Measurements from ENCODE around the gene PRDM11. TPM values are rescaled to one million over a fixed set of nuclear protein-coding genes. Genes with fewer than 3 reads are reported as not detected.

The PRDM11 gene
- total and polyA plus RNA-seq, 2 experiments from 2014 or later, result 0.24 to 3.7 TPM

DNA sequence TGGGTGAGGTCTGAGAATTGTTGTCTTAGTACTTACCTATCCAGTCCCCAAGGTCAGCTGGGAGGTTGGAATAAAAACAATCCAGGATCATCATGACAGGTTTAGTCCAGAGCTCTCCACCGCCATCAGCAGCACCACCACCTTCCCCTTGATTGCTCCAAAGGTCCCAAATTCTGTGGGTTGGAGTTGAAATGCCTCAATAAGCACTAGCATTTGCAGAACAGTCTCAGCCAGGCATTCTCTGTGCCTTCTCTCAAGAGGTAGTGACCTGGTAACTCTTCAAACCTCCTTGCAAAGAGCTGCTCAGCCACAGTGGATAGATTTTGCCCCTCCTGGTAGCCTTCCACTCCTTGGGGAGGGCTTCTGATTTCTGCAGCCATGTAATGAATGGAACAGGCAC is 69.6 kb downstream of the PRDM11 start:
- in situ Hi-C loops (cut with MboI), result no loop called here
- H3K36me3 ChIP-seq (ENCODE audit: low read depth), result no peaks in the 10 kb centered on the region
- WGBS, 2 experiments (ENCODE audit: low coverage in 1 of 2, low lambda C conversion rate in 2 of 2, missing lambda C conversion rate in 2 of 2), result 70 to 83% methylated on average over 1 of the region's 1 CpG

DNA sequence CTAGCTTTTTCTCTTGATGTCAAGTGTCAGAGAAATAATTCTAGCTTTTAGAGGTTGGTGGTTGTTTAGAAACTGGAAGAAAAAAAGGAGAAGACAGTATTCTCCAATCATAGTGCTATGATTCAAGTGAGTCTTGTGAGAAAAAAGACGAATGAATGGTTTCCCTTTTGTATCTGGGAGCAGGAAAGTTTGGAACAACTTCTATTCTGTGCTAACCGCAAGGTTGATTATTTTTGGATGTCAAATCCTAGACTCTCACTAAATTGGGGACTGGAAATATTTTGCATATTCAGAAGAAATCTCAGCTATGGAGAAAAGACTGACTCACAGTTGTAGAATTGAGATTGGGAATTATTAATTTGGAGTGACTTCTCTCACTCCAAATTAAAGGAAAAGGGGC is 70.5 kb downstream of the PRDM11 start:
- H3K9me3 ChIP-seq (ENCODE audit: low read depth), result no peaks in the 10 kb centered on the region
- no peak overlapping the region for H2AFZ ChIP-seq
- no peaks in the 10 kb centered on the region for H3K36me3 ChIP-seq (ENCODE audit: low read depth)
- 47 to 57% methylated on average over 2 of the region's 2 CpGs for WGBS, 2 experiments (ENCODE audit: low coverage in 1 of 2, low lambda C conversion rate in 2 of 2, missing lambda C conversion rate in 2 of 2)
- no peaks in the 10 kb centered on the region for H3K9me2 ChIP-seq (ENCODE audit: insufficient read depth)
- H3K27ac ChIP-seq, result no peak overlapping the region
- TF ChIP-seq EZH2 (IDR thresholded peaks at IDR 0.05; ENCODE audit: insufficient read depth, poor library complexity, severe bottlenecking) (no peak), EZH2phosphoT487 (IDR thresholded peaks at IDR 0.05; ENCODE audit: insufficient read depth, low read depth) (no peak)
- no peak overlapping the region for H3K9ac ChIP-seq
- H3F3A ChIP-seq (ENCODE audit: insufficient read depth), result no peaks in the 10 kb centered on the region
- no peaks in the 10 kb centered on the region for H3K79me2 ChIP-seq (ENCODE audit: insufficient read depth)
- H3K27me3 ChIP-seq (replicated peaks; ENCODE audit: insufficient read depth), result no peaks in the 10 kb centered on the region
- H3K4me3 ChIP-seq, result no peak overlapping the region
- in situ Hi-C loops (cut with MboI), result no loop called here
- no peaks in the 10 kb centered on the region for H3K4me1 ChIP-seq (ENCODE audit: insufficient read depth)
- no peaks in the 10 kb centered on the region for H4K20me1 ChIP-seq (ENCODE audit: insufficient read depth)
- no peak for DNase-seq
- H3K4me2 ChIP-seq (ENCODE audit: unreplicated experiment), result no peak overlapping the region

More for the DNA sequence above, 69.6 kb downstream of the PRDM11 start:
- Histone ChIP-seq H2AFZ (no peak overlapping the region), H3F3A (ENCODE audit: insufficient read depth) (no peaks in the 10 kb centered on the region), H3K4me1 (ENCODE audit: insufficient read depth) (no peaks in the 10 kb centered on the region), H3K4me3 (no peak overlapping the region), H3K4me2 (ENCODE audit: unreplicated experiment) (no peak overlapping the region), H3K27me3 (replicated peaks; ENCODE audit: insufficient read depth) (no peaks in the 10 kb centered on the region), H3K79me2 (ENCODE audit: insufficient read depth) (no peaks in the 10 kb centered on the region), H3K9me2 (ENCODE audit: insufficient read depth) (no peaks in the 10 kb centered on the region), H4K20me1 (ENCODE audit: insufficient read depth) (no peaks in the 10 kb centered on the region), H3K9ac (no peak overlapping the region), H3K9me3 (ENCODE audit: low read depth) (no peaks in the 10 kb centered on the region), H3K27ac (no peak overlapping the region)
- no peak for DNase-seq
- TF ChIP-seq EZH2phosphoT487 (IDR thresholded peaks at IDR 0.05; ENCODE audit: insufficient read depth, low read depth), result no peak
- no peak for TF ChIP-seq EZH2 (IDR thresholded peaks at IDR 0.05; ENCODE audit: insufficient read depth, poor library complexity, severe bottlenecking)

DNA sequence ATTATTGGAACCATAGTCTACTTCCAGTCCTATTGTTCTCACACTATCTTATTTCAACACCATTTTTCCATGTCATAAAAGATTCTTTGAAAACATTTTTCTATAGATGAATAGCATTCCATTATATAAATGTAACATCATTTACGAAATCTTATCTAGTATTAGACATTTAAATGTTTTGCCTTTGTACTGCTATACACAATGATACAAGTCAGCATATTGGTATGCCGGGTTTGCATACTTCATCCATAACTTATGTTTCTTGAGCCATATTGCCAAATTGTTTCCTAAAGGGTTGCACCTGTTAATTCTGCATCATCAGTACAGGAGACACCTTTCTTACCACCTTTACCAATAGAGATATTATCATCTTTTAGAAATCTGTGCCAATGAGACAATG is 71.6 kb downstream of the PRDM11 start:
- in situ Hi-C loops (cut with MboI), result no loop called here
- Histone ChIP-seq H3K9ac (no peak overlapping the region), H3K27ac (no peak overlapping the region), H3K27me3 (replicated peaks; ENCODE audit: insufficient read depth) (no peaks in the 10 kb centered on the region), H3K4me3 (no peak overlapping the region), H4K20me1 (ENCODE audit: insufficient read depth) (no peaks in the 10 kb centered on the region), H3K36me3 (ENCODE audit: low read depth) (no peaks in the 10 kb centered on the region), H3K4me2 (ENCODE audit: unreplicated experiment) (no peak overlapping the region), H3K79me2 (ENCODE audit: insufficient read depth) (no peaks in the 10 kb centered on the region), H3K9me3 (ENCODE audit: low read depth) (no peaks in the 10 kb centered on the region), H3K4me1 (ENCODE audit: insufficient read depth) (no peaks in the 10 kb centered on the region), H3F3A (ENCODE audit: insufficient read depth) (no peaks in the 10 kb centered on the region), H3K9me2 (ENCODE audit: insufficient read depth) (no peaks in the 10 kb centered on the region), H2AFZ (no peak overlapping the region)
- TF ChIP-seq EZH2 (IDR thresholded peaks at IDR 0.05; ENCODE audit: insufficient read depth, poor library complexity, severe bottlenecking) (no peak), EZH2phosphoT487 (IDR thresholded peaks at IDR 0.05; ENCODE audit: insufficient read depth, low read depth) (no peak)
- DNase-seq, result peak; percentile 15
- WGBS, 2 experiments (ENCODE audit: low coverage in 1 of 2, low lambda C conversion rate in 2 of 2, missing lambda C conversion rate in 2 of 2), result 60 to 74% methylated on average over 2 of the region's 2 CpGs

DNA sequence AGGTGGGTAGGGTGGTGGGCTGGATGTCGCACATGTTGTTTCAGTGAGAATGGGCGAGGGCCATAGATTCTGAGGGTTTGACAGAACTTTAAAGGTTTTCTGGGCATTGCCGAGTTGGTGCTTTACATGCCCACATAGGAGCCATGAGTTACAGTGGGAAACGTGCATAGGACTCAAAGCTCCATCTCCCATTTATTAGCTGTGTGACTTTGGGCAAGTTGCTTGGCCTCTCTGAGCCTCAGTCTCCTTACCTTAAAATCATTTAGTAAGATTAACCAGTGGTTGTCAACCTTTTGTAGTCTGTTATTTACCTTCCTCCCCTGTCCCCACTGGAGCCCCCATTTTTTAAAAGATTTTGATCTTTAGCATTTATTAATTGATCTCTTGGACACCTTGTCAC is 72.3 kb downstream of the PRDM11 start:
- Histone ChIP-seq H2AFZ (no peak overlapping the region), H3F3A (ENCODE audit: insufficient read depth) (no peaks in the 10 kb centered on the region), H3K4me3 (no peak overlapping the region), H3K9me3 (ENCODE audit: low read depth) (no peaks in the 10 kb centered on the region), H3K27ac (no peak overlapping the region), H3K27me3 (replicated peaks; ENCODE audit: insufficient read depth) (no peaks in the 10 kb centered on the region), H3K9me2 (ENCODE audit: insufficient read depth) (no peaks in the 10 kb centered on the region), H3K4me2 (ENCODE audit: unreplicated experiment) (no peak overlapping the region), H3K79me2 (ENCODE audit: insufficient read depth) (no peaks in the 10 kb centered on the region), H3K36me3 (ENCODE audit: low read depth) (no peaks in the 10 kb centered on the region), H4K20me1 (ENCODE audit: insufficient read depth) (no peaks in the 10 kb centered on the region), H3K4me1 (ENCODE audit: insufficient read depth) (no peaks in the 10 kb centered on the region), H3K9ac (no peak overlapping the region)
- DNase-seq, result no peak
- 61 to 68% methylated on average over 4 of the region's 4 CpGs for WGBS, 2 experiments (ENCODE audit: low coverage in 1 of 2, low lambda C conversion rate in 2 of 2, missing lambda C conversion rate in 2 of 2)
- in situ Hi-C loops (cut with MboI), result no loop called here
- TF ChIP-seq EZH2 (IDR thresholded peaks at IDR 0.05; ENCODE audit: insufficient read depth, poor library complexity, severe bottlenecking) (no peak), EZH2phosphoT487 (IDR thresholded peaks at IDR 0.05; ENCODE audit: insufficient read depth, low read depth) (no peak)

DNA sequence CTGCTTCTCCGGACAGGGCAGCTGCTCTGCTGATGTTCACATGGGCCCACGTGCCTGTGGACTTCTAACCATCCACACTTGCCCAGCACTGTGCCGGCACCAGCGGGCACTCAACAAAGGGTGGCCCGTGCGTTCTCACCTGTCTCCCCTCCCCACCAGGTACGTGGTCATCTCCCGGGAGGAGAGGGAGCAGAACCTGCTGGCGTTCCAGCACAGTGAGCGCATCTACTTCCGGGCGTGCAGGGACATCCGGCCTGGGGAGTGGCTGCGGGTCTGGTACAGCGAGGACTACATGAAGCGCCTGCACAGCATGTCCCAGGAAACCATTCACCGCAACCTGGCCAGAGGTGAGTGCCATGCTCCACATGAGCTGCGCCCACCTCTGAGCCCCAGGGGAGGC is 73.0 kb downstream of the PRDM11 start:
- Histone ChIP-seq H3K79me2 (ENCODE audit: insufficient read depth) (no peaks in the 10 kb centered on the region), H4K20me1 (ENCODE audit: insufficient read depth) (no peaks in the 10 kb centered on the region), H3K9me3 (ENCODE audit: low read depth) (no peaks in the 10 kb centered on the region), H3K4me1 (ENCODE audit: insufficient read depth) (no peaks in the 10 kb centered on the region), H3K9ac (no peak overlapping the region), H3K4me2 (ENCODE audit: unreplicated experiment) (no peak overlapping the region), H3K27ac (no peak overlapping the region), H3K9me2 (ENCODE audit: insufficient read depth) (no peaks in the 10 kb centered on the region), H2AFZ (no peak overlapping the region), H3F3A (ENCODE audit: insufficient read depth) (no peaks in the 10 kb centered on the region), H3K36me3 (ENCODE audit: low read depth) (no peaks in the 10 kb centered on the region), H3K4me3 (no peak overlapping the region), H3K27me3 (replicated peaks; ENCODE audit: insufficient read depth) (no peaks in the 10 kb centered on the region)
- in situ Hi-C loops (cut with MboI), result no loop called here
- DNase-seq, result no peak
- 85 to 87% methylated on average over 16 to 18 of the region's 18 CpGs for WGBS, 2 experiments (ENCODE audit: low coverage in 1 of 2, low lambda C conversion rate in 2 of 2, missing lambda C conversion rate in 2 of 2)
- TF ChIP-seq EZH2phosphoT487 (IDR thresholded peaks at IDR 0.05; ENCODE audit: insufficient read depth, low read depth), result no peak
- TF ChIP-seq EZH2 (IDR thresholded peaks at IDR 0.05; ENCODE audit: insufficient read depth, poor library complexity, severe bottlenecking), result no peak
